ENCODE data around the gene PHYHD1. TPM values are rescaled to one million over a fixed set of nuclear protein-coding genes. Genes with fewer than 3 reads are reported as not detected.

Gene PHYHD1
- total RNA-seq, 2 donors from 2014 or later: 36.4 to 50.9 TPM

DNA sequence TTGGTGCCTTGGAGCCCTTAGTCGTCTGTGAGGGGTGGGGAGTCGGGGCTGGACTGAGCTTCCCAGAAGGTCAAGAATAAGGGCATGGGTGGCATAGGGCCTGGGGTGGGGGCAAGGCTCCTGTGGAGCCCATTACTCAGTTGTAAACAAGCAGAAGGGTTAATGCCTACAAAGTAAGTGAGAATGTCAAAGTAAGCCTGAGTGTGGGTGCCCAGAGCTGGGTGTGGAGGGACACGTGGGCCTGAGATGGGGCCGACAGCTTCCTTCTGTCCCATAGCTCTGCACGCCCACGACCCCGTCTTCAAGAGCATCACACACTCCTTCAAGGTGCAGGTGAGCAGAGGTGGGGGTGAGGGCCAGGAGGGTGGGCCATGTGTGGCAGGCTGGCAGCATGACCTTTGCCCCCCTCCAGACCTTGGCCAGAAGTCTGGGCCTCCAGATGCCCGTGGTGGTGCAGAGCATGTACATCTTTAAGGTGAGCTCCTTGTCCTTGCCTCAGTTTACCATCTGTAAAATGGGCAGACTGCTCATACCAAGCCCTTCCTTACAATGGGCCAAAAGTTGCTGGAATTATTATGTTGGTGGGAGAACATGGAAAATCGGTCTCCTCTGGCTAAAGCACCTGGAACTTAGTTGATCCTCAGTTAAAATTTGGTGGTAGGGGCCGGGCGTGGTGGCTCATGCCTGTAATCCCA is 15.5 kb downstream of the PHYHD1 start:
- intact Hi-C loops (cut with DNase I): no loop called here
- no peaks in the 10 kb centered on the region for H3K4me1 ChIP-seq (replicated peaks)
- no peaks in the 10 kb centered on the region for H3K9me3 ChIP-seq
- WGBS: 86% methylated on average over 11 of the region's 11 CpGs
- no peak overlapping the region for H3K27ac ChIP-seq
- no peak overlapping the region for H3K4me3 ChIP-seq
- no peaks in the 10 kb centered on the region for H3K27me3 ChIP-seq (replicated peaks; ENCODE audit: insufficient read depth)
- no peak for DNase-seq (ENCODE audit: low spot score)
- TF ChIP-seq, protein P1, sequence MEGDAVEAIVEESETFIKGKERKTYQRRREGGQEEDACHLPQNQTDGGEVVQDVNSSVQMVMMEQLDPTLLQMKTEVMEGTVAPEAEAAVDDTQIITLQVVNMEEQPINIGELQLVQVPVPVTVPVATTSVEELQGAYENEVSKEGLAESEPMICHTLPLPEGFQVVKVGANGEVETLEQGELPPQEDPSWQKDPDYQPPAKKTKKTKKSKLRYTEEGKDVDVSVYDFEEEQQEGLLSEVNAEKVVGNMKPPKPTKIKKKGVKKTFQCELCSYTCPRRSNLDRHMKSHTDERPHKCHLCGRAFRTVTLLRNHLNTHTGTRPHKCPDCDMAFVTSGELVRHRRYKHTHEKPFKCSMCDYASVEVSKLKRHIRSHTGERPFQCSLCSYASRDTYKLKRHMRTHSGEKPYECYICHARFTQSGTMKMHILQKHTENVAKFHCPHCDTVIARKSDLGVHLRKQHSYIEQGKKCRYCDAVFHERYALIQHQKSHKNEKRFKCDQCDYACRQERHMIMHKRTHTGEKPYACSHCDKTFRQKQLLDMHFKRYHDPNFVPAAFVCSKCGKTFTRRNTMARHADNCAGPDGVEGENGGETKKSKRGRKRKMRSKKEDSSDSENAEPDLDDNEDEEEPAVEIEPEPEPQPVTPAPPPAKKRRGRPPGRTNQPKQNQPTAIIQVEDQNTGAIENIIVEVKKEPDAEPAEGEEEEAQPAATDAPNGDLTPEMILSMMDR (IDR thresholded peaks at IDR 0.05): no peak
- TF ChIP-seq POLR2A (IDR thresholded peaks at IDR 0.05) (no peak), POLR2AphosphoS5 (IDR thresholded peaks at IDR 0.05) (no peak)
- H3K36me3 ChIP-seq: no peaks in the 10 kb centered on the region

DNA sequence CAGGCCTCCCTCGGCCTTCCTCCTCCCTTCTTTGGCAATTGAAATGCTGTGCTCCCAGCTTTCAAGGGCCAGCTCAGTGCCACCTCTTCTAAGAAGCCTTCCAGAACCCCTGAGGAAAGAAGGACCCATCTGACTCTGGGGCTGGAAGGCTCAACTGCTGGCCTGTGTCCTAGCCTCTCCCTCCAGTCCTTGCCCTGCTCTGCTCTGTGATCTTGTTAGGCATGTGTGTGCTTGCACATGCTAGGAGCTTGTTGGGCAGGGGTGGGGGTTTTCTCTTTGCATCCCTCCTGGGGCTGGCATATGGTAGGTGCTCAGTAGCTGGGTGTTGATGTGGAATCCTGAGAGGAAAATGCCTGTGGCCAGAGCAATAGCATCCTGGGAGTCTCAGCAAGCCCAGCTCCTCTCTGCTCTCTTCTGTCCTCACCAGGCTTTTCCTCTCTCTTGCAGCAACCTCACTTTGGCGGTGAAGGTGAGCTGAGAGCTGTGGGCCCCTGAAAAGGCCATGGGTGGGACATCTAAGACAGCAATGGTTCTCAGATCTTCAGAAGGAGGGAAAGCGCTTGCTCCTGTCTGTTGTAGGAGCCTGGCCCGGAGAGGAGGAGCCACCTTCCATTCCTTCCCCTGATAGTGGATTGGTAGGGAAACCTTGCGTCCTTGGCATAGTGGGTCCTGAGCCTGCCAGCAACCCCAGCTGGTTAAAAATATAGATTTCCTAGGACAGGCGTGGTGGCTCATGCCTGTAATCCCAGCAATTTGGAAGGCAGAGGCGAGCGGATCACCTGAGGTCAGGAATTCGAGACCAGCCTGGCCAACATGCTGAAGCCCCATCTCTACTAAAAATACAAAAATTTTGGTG is 16.8 kb downstream of the PHYHD1 start:
- no peaks in the 10 kb centered on the region for H3K9me3 ChIP-seq
- TF ChIP-seq, protein P1 (IDR thresholded peaks at IDR 0.05): no peak
- TF ChIP-seq POLR2AphosphoS5 (IDR thresholded peaks at IDR 0.05) (no peak), POLR2A (IDR thresholded peaks at IDR 0.05) (no peak)
- intact Hi-C loops (cut with DNase I): no loop called here
- H3K4me1 ChIP-seq (replicated peaks): no peaks in the 10 kb centered on the region
- H3K4me3 ChIP-seq: no peak overlapping the region
- DNase-seq (ENCODE audit: low spot score): no peak
- no peaks in the 10 kb centered on the region for H3K36me3 ChIP-seq
- H3K27me3 ChIP-seq (replicated peaks; ENCODE audit: insufficient read depth): no peaks in the 10 kb centered on the region
- no peak overlapping the region for H3K27ac ChIP-seq
- 96% methylated on average over 9 of the region's 9 CpGs for WGBS

DNA sequence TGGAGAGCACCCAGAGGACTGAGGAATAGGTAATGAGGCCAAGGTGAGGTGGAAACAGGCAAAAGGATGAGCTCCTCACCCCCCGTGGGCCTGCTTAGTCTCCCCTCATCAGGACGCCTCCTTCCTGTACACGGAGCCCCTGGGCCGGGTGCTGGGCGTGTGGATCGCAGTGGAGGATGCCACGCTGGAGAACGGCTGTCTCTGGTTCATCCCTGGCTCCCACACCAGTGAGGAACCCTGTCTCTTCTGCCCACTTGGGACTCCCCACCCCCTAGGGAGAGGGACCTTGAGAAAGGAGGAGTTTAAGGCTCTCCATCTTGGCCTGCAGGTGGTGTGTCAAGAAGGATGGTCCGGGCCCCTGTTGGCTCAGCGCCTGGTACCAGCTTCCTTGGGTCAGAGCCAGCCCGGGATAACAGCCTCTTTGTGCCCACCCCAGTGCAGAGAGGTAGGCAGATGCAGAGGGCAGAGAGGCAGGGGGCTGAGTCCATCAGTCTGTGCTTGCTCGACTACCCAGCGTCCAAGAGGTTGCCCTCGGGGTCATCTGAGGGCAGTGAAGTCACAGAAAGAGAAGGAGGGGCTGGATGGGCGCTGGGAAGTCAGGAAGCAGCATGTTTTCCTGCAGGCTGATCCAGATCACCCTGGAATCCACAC is 19.6 kb downstream of the PHYHD1 start:
- Histone ChIP-seq H3K27ac (no peak overlapping the region), H3K27me3 (replicated peaks; ENCODE audit: insufficient read depth) (no peaks in the 10 kb centered on the region), H3K9me3 (no peaks in the 10 kb centered on the region), H3K4me1 (replicated peaks) (no peaks in the 10 kb centered on the region), H3K36me3 (no peaks in the 10 kb centered on the region), H3K4me3 (no peak overlapping the region)
- no peak for TF ChIP-seq POLR2A (IDR thresholded peaks at IDR 0.05)
- TF ChIP-seq, protein P1 (IDR thresholded peaks at IDR 0.05): no peak
- no peak for TF ChIP-seq POLR2AphosphoS5 (IDR thresholded peaks at IDR 0.05)
- intact Hi-C loops (cut with DNase I): no loop called here
- no peak for DNase-seq (ENCODE audit: low spot score)
- 56% methylated on average over 15 of the region's 15 CpGs for WGBS

DNA sequence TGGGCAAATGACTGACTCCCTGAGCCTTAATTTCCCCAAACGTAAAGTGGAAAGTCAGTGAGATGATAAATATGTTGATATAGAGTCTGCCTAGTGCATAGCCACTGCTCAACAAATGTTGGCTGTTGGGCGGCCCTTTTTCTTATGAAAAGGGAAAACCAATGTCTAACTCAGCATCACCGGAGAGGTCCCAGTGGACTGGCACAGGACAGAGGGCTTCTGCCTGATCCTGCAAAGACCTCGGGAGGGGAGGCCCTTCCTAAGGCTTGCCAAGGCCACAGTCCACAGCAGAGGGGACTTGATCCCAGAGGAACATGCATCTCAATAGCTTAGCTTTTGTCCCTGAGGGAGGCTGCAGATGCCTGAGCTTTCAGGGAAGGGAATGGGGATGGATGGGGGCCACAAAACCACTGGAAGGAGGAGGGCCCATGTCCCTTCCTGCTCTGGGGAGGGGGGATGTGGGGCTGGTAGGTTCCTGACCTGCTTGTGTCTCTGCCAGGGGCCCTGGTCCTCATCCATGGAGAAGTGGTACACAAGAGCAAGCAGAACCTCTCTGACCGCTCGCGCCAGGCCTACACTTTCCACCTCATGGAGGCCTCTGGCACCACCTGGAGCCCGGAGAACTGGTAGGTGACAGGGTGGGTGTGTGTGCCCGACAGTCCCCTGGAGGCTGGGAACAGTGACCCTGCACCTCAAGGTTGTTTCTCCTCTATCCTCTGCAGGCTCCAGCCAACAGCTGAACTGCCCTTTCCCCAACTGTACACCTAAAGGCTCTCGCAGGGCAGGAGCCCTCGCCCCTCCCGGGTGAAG is 20.4 kb downstream of the PHYHD1 start:
- WGBS: 88% methylated on average over 12 of the region's 12 CpGs
- Histone ChIP-seq H3K27me3 (replicated peaks; ENCODE audit: insufficient read depth) (no peaks in the 10 kb centered on the region), H3K27ac (no peak overlapping the region), H3K4me3 (no peak overlapping the region), H3K36me3 (no peaks in the 10 kb centered on the region), H3K9me3 (no peaks in the 10 kb centered on the region), H3K4me1 (replicated peaks) (no peaks in the 10 kb centered on the region)
- intact Hi-C loops (cut with DNase I): no loop called here
- no peak for TF ChIP-seq POLR2AphosphoS5 (IDR thresholded peaks at IDR 0.05)
- TF ChIP-seq, protein P1 (IDR thresholded peaks at IDR 0.05): no peak
- no peak for TF ChIP-seq POLR2A (IDR thresholded peaks at IDR 0.05)
- no peak for DNase-seq (ENCODE audit: low spot score)
